ENCODE results near the gene FYB1.
"Not testable (repeated sequence)": the region's sequence is repeated elsewhere in the genome, so short reads cannot be mapped to it uniquely, and the experiment has no call there.

FYB1 gene, protein sequence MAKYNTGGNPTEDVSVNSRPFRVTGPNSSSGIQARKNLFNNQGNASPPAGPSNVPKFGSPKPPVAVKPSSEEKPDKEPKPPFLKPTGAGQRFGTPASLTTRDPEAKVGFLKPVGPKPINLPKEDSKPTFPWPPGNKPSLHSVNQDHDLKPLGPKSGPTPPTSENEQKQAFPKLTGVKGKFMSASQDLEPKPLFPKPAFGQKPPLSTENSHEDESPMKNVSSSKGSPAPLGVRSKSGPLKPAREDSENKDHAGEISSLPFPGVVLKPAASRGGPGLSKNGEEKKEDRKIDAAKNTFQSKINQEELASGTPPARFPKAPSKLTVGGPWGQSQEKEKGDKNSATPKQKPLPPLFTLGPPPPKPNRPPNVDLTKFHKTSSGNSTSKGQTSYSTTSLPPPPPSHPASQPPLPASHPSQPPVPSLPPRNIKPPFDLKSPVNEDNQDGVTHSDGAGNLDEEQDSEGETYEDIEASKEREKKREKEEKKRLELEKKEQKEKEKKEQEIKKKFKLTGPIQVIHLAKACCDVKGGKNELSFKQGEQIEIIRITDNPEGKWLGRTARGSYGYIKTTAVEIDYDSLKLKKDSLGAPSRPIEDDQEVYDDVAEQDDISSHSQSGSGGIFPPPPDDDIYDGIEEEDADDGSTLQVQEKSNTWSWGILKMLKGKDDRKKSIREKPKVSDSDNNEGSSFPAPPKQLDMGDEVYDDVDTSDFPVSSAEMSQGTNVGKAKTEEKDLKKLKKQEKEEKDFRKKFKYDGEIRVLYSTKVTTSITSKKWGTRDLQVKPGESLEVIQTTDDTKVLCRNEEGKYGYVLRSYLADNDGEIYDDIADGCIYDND

GRCh38 chr5:39219437-39219836, at the start of gene FYB1:
Gene FYB1, minus strand, starts transcription at chr5:39219563. Its CDS starts 16,603 bp downstream, at chr5:39202960.
- no peak for DNase-seq

GRCh38 chr5:39267186-39267585, 47.8 kb upstream of the FYB1 start:
- DNase-seq, result no peak

- no peak for DNase-seq
Measured at GRCh38 chr5:39266442-39266841, 47.1 kb upstream of the FYB1 start.

DNA sequence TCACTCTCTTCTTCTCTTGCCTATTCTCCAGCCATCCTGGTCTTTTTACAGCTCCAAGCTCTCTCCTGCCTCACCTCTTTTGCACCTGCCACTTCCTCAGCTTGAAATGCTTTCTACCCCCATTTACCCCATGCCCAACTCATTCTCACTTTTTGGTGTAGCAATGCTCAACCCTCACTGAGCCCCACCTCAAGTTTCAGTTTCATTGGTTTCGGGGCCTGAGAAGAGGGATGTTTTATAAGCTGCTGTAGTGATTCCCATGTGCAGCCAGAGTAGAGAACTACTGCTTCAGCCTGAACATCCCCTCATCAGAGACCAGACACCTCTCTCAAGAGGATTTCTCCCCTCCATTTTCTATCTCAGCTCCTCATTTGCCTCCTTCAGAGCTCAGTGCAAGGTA, 45.2 kb upstream of the FYB1 start:
- DNase-seq, result peak; percentile 67

- no peak for DNase-seq
Measured at GRCh38 chr5:39262981-39263380, 43.6 kb upstream of the FYB1 start.

- DNase-seq, result no peak
Measured at GRCh38 chr5:39260095-39260494, 40.7 kb upstream of the FYB1 start.

DNA sequence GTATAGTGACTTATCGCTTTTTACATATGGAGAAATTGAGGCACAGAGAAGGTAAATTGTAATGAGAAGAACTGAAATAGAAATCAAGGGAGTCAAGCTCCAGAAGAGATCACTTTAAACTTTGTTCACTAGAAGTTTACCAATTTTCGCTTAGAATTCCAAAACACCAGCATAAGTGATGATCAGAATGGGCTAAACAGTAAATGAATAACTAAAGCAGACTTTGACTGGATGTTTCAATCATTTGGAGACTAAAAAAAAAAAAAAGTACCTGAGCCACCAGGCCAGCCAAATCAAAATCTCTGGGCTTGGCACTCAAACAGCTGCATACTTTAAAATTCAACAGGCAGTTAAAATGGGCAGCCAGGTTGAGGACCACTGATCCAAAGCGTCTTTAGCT, 38.2 kb upstream of the FYB1 start:
- DNase-seq, result no peak

DNA sequence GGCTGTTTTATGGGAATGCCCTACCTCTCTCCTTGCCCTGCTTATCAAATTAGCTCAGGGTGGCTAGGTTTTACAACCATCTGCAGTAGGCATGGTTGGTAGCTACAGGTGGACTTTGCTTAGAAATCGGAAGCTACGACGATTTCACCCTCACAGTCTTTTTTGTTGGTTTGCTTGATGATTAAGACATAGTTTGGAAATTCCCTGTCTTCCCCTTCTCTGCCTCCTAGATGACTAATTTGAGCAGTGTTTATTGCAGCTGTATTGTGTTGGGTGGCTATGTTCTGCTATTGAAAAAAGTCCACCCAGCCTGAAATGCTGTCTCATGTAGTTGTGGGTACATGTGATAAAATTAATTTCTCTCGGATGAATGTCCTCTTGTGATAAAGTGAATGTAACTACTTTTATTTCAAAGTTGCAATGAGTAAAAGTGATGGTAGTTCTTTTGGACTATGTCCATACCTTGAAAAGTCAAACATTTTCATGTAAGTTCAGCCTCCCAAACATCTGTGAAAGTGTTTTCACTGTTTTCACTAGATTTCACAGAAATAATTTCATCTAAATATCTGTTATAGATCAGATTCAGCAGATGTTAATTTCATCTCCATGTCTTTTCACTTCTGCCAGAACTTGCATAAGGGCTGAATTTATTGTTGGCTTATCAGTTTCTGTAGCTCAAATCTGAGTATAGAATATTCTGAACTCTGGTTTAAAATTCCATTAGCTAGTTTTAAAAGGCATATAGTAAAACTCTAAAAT, 37.3 kb upstream of the FYB1 start:
- DNase-seq, result peak; percentile 74

GRCh38 chr5:39255406-39255805, 36.0 kb upstream of the FYB1 start:
- DNase-seq, result no peak

DNA sequence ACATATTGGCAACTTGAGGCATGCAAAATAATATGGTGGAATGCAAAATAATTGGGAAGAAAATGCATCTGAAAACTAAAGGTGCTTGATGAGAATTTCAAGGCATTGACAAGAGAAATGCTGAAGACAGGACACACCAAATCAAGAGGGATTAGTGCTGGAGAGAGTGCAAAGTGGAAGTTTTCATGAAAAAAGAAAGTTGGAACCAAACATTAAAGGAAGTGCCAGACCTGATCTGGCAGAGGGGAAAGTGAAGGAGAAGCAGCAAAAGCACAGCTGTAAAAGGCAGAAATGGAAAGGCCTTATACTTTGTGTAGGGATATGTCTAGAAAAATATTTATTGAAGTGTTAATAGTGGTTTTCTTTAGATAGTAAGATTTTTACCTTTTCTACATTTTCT, 35.3 kb upstream of the FYB1 start:
- no peak for DNase-seq

GRCh38 chr5:39253196-39253595, 33.8 kb upstream of the FYB1 start:
- DNase-seq, result no peak

GRCh38 chr5:39249564-39250274, 30.4 kb upstream of the FYB1 start:
- DNase-seq, result no peak

GRCh38 chr5:39249069-39249468, 29.7 kb upstream of the FYB1 start:
- DNase-seq, result no peak

GRCh38 chr5:39240750-39241149, 21.4 kb upstream of the FYB1 start:
- DNase-seq, result no peak

DNA sequence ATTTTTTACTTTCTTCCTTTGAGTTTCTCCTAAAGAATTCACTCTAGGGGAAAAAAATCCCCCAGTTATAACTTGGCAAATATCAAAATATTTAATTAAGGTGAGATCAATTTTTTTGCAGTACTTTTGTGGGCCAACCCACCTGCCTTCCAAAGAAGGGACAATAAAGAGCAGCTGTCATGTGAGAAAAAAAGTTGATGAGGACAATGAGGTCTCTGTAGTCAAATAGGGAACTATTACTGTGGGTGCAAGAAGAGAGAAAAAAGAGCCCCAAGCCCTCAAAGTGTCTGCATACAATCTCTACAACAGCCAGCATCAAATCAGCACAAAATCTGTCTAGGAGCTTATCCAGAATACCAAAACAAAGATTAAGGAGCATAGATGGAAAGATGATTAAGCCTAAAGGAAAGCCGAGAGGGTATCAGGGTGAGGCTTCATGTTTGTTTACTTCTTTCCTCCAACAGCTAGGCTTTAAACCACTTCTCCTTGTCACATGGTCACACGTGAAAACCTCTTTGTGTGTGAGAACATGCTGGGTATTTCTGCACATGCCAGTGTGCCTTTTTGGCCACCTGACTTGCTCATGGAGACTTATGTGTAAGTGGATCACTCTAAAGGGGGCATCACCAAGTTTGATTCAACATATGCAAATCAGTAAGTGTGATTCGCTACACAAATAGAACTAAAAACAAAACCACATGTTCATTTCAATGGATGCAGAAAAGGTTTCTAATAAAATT, 19.2 kb upstream of the FYB1 start:
- no peak for DNase-seq

- no peak for DNase-seq
Measured at GRCh38 chr5:39236718-39237117, 17.4 kb upstream of the FYB1 start.

GRCh38 chr5:39235648-39236047, 16.3 kb upstream of the FYB1 start:
- DNase-seq, result no peak

GRCh38 chr5:39234494-39234893, 15.1 kb upstream of the FYB1 start:
- not testable (repeated sequence) for DNase-seq

DNA sequence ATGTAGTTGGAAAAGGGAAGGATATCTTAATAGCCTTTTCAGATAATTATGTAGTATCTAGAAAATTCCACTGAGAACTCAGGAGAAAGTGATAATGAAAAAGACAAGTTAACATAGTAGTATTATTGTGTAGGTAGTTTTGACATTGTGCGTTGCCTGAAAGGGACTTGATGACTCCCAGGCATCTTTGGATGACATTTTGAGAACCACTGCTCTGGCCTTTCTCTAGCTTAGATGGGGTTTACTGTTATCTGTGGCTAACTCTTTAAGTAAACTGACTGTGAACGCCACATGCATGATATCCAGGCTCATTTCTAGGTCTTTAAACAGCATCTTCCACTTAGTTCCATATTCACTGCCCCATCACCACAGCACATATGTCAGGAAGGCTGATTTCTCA, 14.4 kb upstream of the FYB1 start:
- DNase-seq, result no peak

DNA sequence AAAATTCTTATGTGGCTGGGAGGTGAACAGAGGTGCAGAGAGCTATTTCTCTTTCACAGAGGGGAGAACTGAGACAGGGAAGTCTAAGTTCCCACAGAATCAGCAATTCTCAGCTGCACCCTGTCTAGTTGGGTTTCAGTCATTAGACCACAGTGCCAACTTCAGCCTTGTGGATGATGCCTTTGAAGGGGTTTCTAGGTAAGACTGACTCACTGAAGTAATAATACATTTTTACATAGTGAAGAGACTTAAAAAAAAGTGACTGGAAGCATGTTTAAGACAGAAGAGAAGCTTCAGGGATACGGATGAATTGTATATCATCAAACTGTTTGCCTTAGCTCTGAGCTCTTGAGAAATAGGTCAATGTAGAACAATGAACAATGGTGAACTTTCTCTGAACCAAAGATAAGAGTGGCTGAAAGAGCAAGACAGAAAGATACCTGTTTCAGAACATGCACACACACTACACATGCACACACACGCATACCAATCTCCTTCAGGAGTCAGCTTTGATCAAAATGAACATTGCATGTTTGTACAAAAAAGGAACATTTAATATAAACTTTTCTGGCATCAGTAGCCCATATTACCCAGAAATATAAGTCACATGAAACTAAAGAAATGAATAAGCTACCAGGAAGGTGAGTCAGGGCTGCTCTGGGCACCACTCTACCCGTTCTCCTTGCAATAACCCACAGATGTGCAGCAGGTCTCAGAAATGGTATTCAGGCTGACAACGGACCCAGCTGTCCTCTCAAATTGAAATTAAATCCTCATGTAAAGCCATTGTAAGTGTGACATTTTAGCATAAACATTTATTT, 12.6 kb upstream of the FYB1 start:
- DNase-seq, result peak; percentile 86

GRCh38 chr5:39228596-39228995, 9.2 kb upstream of the FYB1 start:
- DNase-seq, result no peak

Data from activated CD4-positive, alpha-beta T cell treated with anti-CD3 and anti-CD28 coated beads, Interleukin-2, amount 50 U/mL, for 16 hours (primary cell).